Skeletal muscle satellite cell (primary cell): ENCODE data around the gene SPDYE18.
A peak's percentile ranks its signal among the peaks of the same experiment; 100 is the strongest.
"Not testable (repeated sequence)": the region's sequence is repeated elsewhere in the genome, so short reads cannot be mapped to it uniquely, and the experiment has no call there.

Experiments
- H3K27me3 ChIP-seq: 2 replicates; pipeline ENCODE4 v1.7.0; 2013; ENCODE audit warnings: low read length; ENCODE audit not compliant: control insufficient read depth, insufficient read depth
- H3K36me3 ChIP-seq: 2 replicates; pipeline ENCODE4 v1.7.0; 2013; ENCODE audit warnings: mild to moderate bottlenecking, control low read depth, low read length; ENCODE audit not compliant: insufficient read depth
- H3K4me1 ChIP-seq: 2 replicates; pipeline ENCODE4 v1.7.0; 2013; ENCODE audit warnings: low read length; ENCODE audit not compliant: control insufficient read depth, insufficient read depth
- H3K4me2 ChIP-seq: 2 replicates; pipeline ENCODE4 v1.7.0; 2013; ENCODE audit warnings: mild to moderate bottlenecking, low read length
- H3K4me3 ChIP-seq: 2 replicates; pipeline ENCODE4 v1.7.0; 2013; ENCODE audit warnings: low read length
- H3K9ac ChIP-seq: 2 replicates; pipeline ENCODE4 v1.7.0; 2013; ENCODE audit warnings: mild to moderate bottlenecking, low read depth, low read length, moderate library complexity
- H3K9me3 ChIP-seq: replicated peaks from 2 replicates; pipeline ENCODE4 v1.7.0; 2013; ENCODE audit warnings: mild to moderate bottlenecking, control low read depth, low read length

SPDYE18 gene

DNA sequence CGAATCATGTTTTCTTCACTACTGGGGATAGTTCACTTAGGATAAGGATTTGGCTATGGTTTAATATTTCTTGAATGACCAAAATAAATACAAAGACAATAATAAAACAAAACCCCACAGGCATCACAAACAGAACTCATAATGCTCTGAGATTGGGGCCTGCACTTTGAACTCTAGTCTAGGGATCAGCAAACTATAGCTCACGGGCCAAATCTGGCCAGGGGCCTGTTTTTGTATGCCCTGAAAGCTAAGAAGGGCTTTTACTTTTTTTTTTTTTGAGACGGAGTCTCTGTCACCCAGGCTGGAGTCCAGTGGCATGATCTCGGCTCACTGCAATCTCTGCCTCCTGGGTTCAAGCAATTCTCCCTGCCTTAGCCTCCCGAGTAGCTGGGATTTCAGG lies 14.7 kb upstream of the SPDYE18 start:
- H3K9me3 ChIP-seq, H3K36me3 ChIP-seq, H3K4me1 ChIP-seq, H3K9ac ChIP-seq, H3K27me3 ChIP-seq, H3K4me2 ChIP-seq, H3K4me3 ChIP-seq: not testable (repeated sequence)

DNA sequence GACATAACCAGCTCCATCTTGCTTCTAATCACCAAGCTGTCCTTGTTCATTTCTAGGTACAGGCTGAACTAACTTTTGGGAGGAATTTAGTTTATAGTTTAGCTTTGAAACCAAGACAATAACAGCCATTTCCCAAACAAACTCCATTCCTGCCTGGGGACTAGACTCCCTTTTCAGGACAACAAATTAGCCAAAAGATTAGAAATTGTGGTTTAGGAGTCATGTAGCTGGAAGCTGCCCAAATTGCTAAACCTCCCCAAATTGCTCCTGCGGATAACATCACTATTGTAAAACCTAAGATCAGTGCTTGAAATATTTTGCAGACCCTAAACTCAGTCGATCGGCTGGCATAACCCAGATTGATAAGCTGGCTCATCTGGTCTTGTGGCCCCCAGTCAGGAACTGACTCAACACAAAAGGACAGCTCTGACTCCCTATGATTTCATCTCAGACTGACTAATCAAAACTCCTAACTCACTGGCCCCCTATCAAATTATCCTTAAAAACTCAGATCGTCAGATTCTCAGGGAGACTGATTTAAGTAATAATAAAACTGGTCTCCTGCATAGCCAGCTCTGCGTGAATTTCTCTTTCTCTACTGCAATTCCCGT lies 12.5 kb upstream of the SPDYE18 start:
- H3K36me3 ChIP-seq, H3K27me3 ChIP-seq, H3K4me3 ChIP-seq, H3K9ac ChIP-seq, H3K9me3 ChIP-seq, H3K4me2 ChIP-seq, H3K4me1 ChIP-seq: not testable (repeated sequence)

DNA sequence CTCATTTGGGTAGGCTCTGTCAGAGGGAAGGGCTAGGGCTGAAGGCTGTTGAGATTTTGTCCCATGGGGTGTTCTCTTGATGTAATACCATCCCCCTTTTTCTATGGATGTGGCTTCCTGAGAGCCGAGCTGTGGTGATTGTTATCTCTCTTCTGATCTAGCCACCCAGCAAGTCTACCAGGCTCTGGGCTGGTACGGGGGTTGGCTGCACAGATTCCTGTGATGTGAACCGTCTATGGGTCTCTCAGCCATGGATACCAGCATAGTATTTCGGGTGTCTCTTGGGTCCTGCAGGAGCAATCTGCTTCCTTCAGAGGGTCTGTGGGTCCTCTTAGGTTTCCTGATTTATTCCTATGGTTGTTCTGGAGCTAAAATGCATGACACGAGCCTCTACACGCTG lies 8.8 kb upstream of the SPDYE18 start:
- not testable (repeated sequence) for H3K4me2 ChIP-seq, H3K4me3 ChIP-seq, H3K27me3 ChIP-seq, H3K9me3 ChIP-seq, H3K4me1 ChIP-seq, H3K36me3 ChIP-seq, H3K9ac ChIP-seq

DNA sequence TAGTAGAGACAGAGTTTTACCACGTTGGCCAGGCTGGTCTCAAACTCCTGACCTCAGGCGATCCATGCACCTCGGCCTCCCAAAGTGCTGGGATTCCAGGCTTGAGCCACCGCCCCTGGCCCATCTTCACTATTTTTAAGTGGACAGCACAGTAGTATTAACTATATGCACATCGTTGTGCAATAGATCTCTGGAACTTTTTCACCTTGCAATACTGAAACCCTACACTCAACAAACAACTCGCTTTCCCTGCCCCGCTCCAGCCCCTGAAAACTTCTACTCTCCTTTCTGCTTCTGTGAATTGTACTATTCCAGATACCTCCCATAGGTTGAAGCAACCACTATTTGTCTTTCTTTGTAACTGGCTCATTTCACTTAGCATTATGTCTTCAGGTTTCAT lies 3.5 kb upstream of the SPDYE18 start:
- not testable (repeated sequence) for H3K27me3 ChIP-seq, H3K4me3 ChIP-seq, H3K9me3 ChIP-seq, H3K4me1 ChIP-seq, H3K4me2 ChIP-seq, H3K9ac ChIP-seq, H3K36me3 ChIP-seq

DNA sequence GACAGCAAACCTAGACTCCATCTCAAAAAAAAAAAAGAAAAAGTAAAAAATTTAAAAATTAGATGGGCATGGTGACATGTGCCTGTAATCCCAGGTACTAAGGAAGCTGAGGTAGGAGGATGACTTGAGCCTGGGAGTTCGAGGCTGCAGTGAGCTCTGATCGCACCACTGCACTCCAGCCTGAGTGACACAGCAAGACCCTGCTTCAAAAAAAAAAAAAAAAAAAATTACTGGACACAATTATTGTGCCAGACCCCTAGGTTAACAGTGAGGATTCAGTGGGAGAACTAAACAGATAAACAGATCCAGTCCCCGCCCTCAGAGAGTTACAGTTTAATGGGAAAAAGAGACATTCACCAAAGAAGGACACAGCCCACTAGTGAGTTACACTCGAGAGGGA lies 1.4 kb upstream of the SPDYE18 start:
- H3K4me2 ChIP-seq, H3K9ac ChIP-seq, H3K4me1 ChIP-seq, H3K36me3 ChIP-seq, H3K4me3 ChIP-seq, H3K27me3 ChIP-seq, H3K9me3 ChIP-seq: not testable (repeated sequence)

DNA sequence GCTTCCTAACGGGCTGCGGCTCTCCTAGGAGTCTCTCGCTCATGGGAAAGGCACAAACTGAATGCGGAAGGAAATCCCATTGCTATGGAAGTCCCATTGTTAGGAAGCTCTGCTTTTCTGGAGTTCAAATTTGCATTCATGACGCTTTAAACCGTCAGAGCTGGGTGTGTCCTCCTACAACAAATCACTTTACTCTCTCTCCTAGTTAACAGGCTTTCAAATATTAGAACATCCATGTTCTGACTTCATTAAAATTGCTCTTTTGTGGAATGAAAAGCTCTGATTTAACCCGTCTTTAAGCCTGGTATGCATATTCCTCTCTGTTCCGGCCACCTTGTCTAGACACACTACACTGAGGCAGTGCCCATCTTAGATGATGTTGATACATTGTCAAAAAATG lies 30.1 kb downstream of the SPDYE18 start, which contains the start of gene SPDYE17:
TSS of gene SPDYE17 (minus strand) at position 101 of the 400 bp plus-strand sequence. CDS start 1,791 bp downstream, outside the sequence.
- not testable (repeated sequence) for H3K27me3 ChIP-seq, H3K9ac ChIP-seq, H3K4me3 ChIP-seq, H3K4me1 ChIP-seq, H3K36me3 ChIP-seq, H3K4me2 ChIP-seq, H3K9me3 ChIP-seq

DNA sequence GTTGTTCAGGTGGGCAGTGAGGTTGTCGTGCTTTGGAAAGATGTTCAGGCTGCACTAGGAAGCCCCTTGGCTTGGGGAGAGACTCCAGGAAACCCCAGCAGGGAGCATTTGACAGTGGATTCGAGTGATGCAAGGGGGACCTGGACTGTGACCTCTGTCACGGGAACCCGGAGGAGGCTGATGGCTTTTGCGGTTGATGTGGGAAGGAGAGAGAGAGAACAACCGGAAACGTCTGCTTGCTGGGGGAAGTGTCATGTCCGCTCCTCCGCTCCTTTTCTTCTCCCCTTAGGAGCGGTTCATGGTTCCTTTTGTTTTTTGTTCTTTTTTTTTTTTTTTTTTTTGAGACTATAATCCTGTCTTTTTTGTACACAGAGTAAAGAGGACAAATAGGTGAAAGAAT lies 36.0 kb downstream of the SPDYE18 start:
- not testable (repeated sequence) for H3K4me1 ChIP-seq, H3K9me3 ChIP-seq, H3K4me3 ChIP-seq, H3K36me3 ChIP-seq, H3K4me2 ChIP-seq, H3K27me3 ChIP-seq, H3K9ac ChIP-seq

DNA sequence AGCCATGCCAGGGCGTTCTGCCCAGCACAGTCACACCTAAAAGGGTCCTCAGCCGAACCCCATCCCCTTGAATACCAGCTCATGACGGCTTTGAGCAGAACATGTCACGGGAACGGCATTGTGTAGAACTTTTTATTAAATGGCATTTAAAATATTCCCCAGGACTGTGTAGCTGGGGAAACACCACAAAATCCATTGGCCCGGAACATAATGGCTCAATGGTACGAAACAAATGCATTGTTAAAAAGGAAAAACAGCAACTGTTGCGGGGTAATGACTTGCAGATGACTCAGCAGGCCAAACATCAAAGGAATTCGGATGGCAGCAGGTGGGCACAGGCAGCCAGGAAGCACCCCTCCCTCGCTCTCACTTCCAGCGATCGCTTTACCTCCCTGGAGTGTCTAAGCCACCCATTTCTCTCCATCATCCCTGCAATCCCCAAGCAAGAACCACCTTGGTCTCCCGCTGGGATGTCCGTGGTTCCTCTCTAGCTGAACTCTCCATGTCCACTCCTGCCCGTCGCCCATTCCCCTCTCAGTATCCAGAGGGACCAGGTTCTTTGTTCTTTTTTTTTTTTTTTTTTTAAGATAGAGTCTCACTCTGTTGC lies 52.2 kb downstream of the SPDYE18 start:
- H3K9me3 ChIP-seq, H3K4me1 ChIP-seq, H3K4me3 ChIP-seq, H3K9ac ChIP-seq, H3K27me3 ChIP-seq, H3K36me3 ChIP-seq: not testable (repeated sequence)
- H3K4me2 ChIP-seq = peak overlapping the region; percentile 11

DNA sequence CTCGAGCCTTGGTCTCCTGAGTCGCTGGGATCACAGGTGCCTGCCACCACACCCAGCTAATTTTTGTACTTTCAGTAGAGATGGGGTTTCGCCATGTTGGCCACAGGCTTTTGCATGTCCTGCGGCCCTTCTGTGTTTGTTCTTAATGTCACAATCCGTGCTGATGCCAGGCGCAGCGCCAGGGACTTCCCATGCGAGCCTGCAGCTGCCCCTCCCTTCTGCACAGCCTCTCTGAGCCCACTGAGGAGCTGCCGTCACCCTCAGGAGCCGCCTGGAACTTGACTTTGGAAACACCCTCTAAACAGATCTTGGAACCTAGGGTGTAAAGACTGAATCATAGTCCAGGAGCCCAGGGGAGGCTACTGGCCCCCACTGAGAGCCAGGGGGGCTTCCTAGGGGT lies 54.4 kb downstream of the SPDYE18 start:
- not testable (repeated sequence) for H3K36me3 ChIP-seq, H3K27me3 ChIP-seq, H3K4me1 ChIP-seq, H3K4me2 ChIP-seq, H3K9ac ChIP-seq, H3K9me3 ChIP-seq, H3K4me3 ChIP-seq

DNA sequence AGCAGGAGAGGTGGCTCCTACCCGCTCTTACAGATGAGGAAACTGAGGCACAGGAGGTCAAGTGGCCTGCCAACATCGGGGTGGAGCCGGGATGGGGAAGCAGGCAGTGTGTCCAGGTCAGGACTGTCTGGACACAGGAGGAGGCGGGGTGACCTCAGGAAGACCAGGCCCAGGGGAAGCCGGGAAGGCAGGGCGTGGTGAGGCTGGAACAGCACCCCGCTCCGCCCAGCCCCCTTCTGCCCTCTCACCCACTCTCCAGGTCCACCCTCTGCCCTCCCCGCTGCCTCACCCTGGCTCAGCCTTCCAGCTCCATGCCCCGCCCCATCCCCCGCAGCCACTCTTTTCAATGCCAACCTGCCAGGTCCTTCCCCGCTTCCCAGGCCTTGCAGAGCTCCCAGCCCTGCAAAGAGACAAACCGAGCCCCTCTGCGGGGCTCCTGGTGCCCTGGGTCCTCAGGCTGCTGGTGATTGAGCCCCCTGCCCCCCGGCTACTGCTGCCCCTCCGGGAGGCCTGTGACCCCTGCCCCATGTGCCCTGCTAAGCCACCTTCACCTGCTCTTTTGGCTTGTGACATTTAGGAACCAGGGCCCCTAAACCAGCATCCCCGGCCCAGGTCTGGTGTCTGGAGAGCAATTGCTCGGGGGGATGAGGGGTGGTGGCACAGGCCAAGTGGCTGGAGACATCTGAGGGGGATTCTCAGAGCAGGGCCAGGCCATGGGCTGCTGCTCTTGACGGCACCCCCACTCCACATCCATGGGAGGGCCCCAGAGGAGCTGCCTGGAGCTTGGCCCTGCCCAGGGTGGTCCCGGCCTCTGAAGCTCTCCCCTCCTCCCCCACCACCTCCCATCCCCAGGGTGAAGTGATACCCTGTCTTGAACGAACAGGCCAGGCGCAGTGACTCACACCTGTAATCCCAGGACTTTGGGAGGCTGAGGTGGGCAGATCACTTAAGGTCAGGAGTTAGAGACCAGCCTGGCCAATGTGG lies 55.9 kb downstream of the SPDYE18 start:
- H3K4me3 ChIP-seq, H3K27me3 ChIP-seq, H3K9me3 ChIP-seq, H3K9ac ChIP-seq, H3K36me3 ChIP-seq, H3K4me1 ChIP-seq, H3K4me2 ChIP-seq: not testable (repeated sequence)

DNA sequence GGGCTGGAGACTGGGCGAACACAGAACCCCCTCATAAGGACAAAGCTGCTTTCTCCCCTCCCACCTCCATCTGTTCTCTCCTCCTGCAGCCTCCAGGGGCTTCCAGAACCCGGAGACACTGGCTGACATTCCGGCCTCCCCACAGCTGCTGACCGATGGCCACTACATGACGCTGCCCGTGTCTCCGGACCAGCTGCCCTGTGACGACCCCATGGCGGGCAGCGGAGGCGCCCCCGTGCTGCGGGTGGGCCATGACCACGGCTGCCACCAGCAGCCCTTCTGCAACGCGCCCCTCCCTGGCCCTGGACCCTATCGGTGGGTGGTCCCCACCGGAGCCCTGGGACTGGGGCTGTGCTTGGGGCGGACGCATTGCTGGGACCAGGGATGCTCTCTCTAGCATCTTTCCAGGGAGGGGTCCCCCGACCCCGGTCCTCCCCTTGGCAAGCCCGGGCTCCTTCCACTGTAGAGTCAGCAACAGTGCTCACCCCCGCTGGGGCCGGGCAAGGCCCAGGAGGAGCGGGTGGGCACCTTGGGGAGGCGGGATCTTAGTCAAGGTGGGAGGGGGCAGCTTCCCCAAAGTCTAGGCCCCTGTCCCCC lies 56.8 kb downstream of the SPDYE18 start:
- not testable (repeated sequence) for H3K4me1 ChIP-seq, H3K9ac ChIP-seq, H3K4me2 ChIP-seq, H3K27me3 ChIP-seq, H3K36me3 ChIP-seq, H3K4me3 ChIP-seq, H3K9me3 ChIP-seq
